SH-SY5Y (cell line): Measurements from ENCODE around the gene DOCK4.

ENCODE experiments used
- GATA2 ChIP-seq: IDR thresholded peaks from 2 replicates; pipeline ENCODE4 v1.6.1; 2011; ENCODE audit warnings: mild to moderate bottlenecking, low read depth, low read length
- GATA3 ChIP-seq: IDR thresholded peaks from 2 replicates; pipeline ENCODE4 v1.6.1; 2011; ENCODE audit warnings: low read depth, mild to moderate bottlenecking, low read length, moderate library complexity

- TF ChIP-seq GATA3 (no peak), GATA2 (no peak)
These were observed 1.6 kb upstream of the DOCK4 start for GRCh38 chr7:112207765-112208164.
